ENCODE results near the gene SNX15.

SNX15 gene

DNA sequence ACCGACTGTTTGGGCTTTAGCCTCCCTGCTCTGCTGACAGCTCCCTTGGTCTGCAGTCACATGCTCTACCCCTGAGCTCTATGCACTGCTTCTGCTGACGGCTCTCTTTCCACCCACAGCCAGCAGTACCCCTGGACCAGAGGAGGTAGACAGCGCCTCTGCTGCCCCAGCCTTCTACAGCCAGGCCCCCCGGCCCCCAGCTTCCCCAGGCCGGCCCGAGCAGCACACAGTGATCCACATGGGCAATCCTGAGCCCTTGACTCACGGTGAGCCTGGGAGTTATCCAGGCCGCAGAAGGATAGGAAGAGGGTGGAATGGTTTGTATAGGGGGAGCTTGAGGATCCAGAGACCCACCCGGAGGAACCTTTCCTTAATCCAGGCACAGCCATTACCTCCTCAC lies 59.6 kb downstream of the SNX15 start:
- no peak for DNase-seq

GRCh38 chr11:65087216-65087615 lies 60.0 kb downstream of the SNX15 start:
- no peak for DNase-seq

DNA sequence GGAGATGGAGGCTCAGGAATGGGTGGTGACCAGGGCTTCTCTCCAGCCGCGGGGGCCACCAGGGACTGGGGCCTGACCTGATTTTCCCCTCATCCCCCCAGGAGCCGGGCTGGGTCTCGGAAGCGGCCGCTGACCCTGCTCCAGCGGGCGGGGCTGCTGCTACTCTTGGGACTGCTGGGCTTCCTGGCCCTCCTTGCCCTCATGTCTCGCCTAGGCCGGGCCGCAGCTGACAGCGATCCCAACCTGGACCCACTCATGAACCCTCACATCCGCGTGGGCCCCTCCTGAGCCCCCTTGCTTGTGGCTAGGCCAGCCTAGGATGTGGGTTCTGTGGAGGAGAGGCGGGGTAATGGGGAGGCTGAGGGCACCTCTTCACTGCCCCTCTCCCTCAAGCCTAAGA lies 60.6 kb downstream of the SNX15 start:
- DNase-seq: no peak

GRCh38 chr11:65089621-65090020 lies 62.4 kb downstream of the SNX15 start:
- DNase-seq: no peak
